22Rv1 (cell line): ENCODE results near the gene CENPP.

Experiments used
- H3K27ac ChIP-seq: fragments of 450-650 bp; 2 replicates; pipeline ENCODE4 v1.5.1; 2017
- ZFX ChIP-seq: fragments of 450-650 bp; IDR thresholded peaks from 2 replicates; pipeline ENCODE4 v1.6.1; 2017; ENCODE audit warnings: antibody characterized with exemption, borderline replicate concordance
- TF ChIP-seq, protein P1 (sequence below): fragments of 450-650 bp; IDR thresholded peaks from 2 replicates; pipeline ENCODE4 v1.5.1; 2017; ENCODE audit warnings: mild to moderate bottlenecking

CENPP gene

DNA sequence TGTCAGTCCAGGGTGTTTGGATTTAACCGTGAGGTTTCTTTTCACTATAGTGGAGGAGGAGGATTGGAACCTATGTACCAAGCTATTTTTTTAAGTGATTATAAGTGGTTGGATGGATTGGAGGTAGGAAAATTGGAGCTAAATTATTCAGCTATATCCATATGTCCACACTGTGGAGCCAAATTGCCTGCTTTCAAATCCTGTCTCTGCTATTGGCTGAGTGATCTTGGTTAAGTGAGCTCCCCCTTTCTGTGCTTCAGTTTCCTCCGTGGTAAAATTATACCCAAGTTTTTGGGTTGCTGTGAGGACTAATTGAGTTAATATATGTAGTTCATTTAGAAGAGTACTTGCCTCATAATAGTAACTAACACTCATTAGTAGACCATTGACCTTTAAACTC lies 2.5 kb downstream of the CENPP start:
- H3K27ac ChIP-seq: no peak overlapping the region
- no peak for TF ChIP-seq ZFX
- TF ChIP-seq, protein P1, sequence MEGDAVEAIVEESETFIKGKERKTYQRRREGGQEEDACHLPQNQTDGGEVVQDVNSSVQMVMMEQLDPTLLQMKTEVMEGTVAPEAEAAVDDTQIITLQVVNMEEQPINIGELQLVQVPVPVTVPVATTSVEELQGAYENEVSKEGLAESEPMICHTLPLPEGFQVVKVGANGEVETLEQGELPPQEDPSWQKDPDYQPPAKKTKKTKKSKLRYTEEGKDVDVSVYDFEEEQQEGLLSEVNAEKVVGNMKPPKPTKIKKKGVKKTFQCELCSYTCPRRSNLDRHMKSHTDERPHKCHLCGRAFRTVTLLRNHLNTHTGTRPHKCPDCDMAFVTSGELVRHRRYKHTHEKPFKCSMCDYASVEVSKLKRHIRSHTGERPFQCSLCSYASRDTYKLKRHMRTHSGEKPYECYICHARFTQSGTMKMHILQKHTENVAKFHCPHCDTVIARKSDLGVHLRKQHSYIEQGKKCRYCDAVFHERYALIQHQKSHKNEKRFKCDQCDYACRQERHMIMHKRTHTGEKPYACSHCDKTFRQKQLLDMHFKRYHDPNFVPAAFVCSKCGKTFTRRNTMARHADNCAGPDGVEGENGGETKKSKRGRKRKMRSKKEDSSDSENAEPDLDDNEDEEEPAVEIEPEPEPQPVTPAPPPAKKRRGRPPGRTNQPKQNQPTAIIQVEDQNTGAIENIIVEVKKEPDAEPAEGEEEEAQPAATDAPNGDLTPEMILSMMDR: no peak

DNA sequence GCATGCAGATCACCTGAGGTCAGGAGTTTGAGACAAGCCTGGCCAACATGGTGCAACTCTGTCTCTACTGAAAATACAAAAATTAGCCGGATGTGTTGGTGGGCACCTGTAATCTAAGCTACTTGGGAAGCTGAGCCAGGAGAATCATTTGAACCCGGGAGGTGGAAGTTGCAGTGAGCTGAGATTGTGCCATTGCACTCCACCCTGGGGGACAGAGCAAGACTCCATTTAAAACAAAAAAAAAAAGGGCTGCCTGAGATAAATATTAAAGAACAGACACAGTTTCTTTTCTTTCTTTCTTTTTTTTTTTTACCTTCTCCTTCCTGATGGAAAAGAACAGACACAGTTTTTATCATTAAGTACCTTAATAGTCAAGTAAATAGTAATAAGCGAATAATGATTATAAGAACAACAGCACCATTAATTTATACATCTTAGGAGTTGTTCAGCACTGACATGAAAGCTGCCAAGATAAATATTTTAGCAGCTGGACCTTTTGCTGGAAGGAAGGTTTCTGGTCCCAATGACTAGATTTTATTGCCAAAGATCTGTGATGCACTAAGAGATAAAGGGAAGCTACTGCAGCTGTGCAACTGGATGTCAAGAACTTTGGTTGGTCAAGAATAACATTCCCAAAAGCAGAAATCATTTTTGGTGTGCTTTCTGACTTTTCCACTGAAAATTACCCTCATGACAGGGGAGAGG lies 7.0 kb downstream of the CENPP start:
- TF ChIP-seq ZFX: no peak
- TF ChIP-seq, protein P1: no peak
- H3K27ac ChIP-seq: no peak overlapping the region

- TF ChIP-seq ZFX: no peak
- TF ChIP-seq, protein P1: no peak
- no peak overlapping the region for H3K27ac ChIP-seq
Observed at GRCh38 chr9:92333282-92333634, 7.5 kb downstream of the CENPP start.

GRCh38 chr9:92341578-92341977 lies 15.8 kb downstream of the CENPP start:
- TF ChIP-seq, protein P1: no peak
- no peak for TF ChIP-seq ZFX
- no peak overlapping the region for H3K27ac ChIP-seq

GRCh38 chr9:92342825-92343488 lies 17.2 kb downstream of the CENPP start:
- no peak for TF ChIP-seq ZFX
- TF ChIP-seq, protein P1: no peak
- H3K27ac ChIP-seq: no peak overlapping the region

GRCh38 chr9:92345582-92345981 lies 19.8 kb downstream of the CENPP start:
- no peak overlapping the region for H3K27ac ChIP-seq
- TF ChIP-seq, protein P1: no peak
- no peak for TF ChIP-seq ZFX
